Activated CD4-positive, alpha-beta T cell treated with anti-CD3 and anti-CD28 coated beads for 36 hours (primary cell): ENCODE data around the gene RENBP. TPM values are rescaled to one million over a fixed set of nuclear protein-coding genes. Genes with fewer than 3 reads are reported as not detected.
A peak's percentile ranks its signal among the peaks of the same experiment; 100 is the strongest.

Source experiments
- ATAC-seq: fragments of 200-7000 bp; cut with Tn5 transposase; one replicate; pipeline ENCODE4 v1.10.0; 2021; ENCODE audit warnings: mild to moderate bottlenecking, moderate library complexity
- CTCF ChIA-PET: fragments of 350-600 bp; sonication (Branson Sonifier 250); formaldehyde crosslinking; loops from one replicate; lab custom pipeline; 2021; ENCODE audit warnings: antibody characterized with exemption; lab: Charles Lee
- POLR2A ChIA-PET: fragments of 350-600 bp; sonication (Branson Sonifier 250); formaldehyde crosslinking; loops from one replicate; lab custom pipeline; 2021; ENCODE audit warnings: antibody characterized with exemption, inconsistent platforms; lab: Charles Lee
- DNase-seq: peaks from one replicate; pipeline ENCODE4 v3.0.0-alpha.2; 2020
- H3K27ac Mint-ChIP-seq: one replicate; pipeline ENCODE4 v1.8.0; 2021; ENCODE audit warnings: mixed read lengths
- H3K27me3 Mint-ChIP-seq: one replicate; pipeline ENCODE4 v1.8.0; 2021; ENCODE audit warnings: mixed read lengths
- H3K36me3 Mint-ChIP-seq: one replicate; pipeline ENCODE4 v1.8.0; 2021; ENCODE audit warnings: low read depth, mixed read lengths
- H3K4me1 Mint-ChIP-seq: one replicate; pipeline ENCODE4 v1.8.0; 2021; ENCODE audit warnings: mixed read lengths
- H3K4me3 Mint-ChIP-seq: one replicate; pipeline ENCODE4 v1.8.0; 2021; ENCODE audit warnings: mild to moderate bottlenecking, moderate library complexity, mixed read lengths
- H3K9me3 Mint-ChIP-seq: one replicate; pipeline ENCODE4 v1.8.0; 2021; ENCODE audit warnings: low read depth, mixed read lengths
- intact Hi-C, 2 experiments: fragments of 100-400 bp; cut with DNase I in 1 of 2; cut with micrococcal nuclease in 1 of 2; formaldehyde crosslinking; loops; one replicate each; pipeline versions ENCODE4 v1.14.2 to v1.15.1; 2022 to 2024; cut with DNase I, micrococcal nuclease
- total RNA-seq, 2 experiments: library from RNA; stranded (reverse); gene quantifications; one replicate each; pipeline ENCODE4 v1.2.3, GENCODE V29; 2021

The RENBP gene
- total RNA-seq, 2 experiments from 2014 or later: 6.0 to 8.1 TPM

DNA sequence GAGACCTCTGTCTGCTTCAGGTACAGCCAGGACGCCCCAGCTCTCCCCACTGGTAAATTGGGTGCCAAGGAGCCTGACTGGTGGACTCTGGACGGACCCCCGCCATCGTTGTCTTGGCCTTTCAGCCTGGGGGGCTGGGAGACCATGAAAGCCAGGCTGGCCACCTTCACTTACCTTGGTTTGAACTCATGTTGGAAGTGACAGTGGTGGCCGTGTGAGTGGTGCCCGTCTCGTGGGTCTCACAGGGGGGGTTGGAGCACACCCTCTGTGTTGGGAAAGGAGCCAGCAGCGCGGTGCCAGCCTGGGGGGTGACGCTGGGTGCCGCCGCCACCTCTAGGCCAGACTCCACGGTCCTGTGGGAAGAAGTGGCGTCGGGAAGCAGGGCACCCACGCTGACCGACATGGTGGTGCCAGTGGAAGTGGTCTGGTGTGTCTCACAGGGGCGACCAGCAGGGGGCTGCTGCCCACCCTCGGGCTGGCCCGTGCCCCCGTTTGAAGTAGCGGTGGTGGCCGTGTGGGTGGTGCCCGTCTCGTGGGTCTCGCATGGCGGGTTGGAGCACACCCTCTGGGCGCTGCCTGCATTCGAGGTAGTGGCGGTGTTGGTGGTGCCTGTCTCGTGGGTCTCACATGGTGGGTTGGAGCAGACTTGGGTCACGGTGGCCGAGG lies 9.6 kb upstream of the RENBP start:
- H3K36me3 Mint-ChIP-seq: peaks cover 44% of the 10 kb centered on the region
- no peak for DNase-seq

DNA sequence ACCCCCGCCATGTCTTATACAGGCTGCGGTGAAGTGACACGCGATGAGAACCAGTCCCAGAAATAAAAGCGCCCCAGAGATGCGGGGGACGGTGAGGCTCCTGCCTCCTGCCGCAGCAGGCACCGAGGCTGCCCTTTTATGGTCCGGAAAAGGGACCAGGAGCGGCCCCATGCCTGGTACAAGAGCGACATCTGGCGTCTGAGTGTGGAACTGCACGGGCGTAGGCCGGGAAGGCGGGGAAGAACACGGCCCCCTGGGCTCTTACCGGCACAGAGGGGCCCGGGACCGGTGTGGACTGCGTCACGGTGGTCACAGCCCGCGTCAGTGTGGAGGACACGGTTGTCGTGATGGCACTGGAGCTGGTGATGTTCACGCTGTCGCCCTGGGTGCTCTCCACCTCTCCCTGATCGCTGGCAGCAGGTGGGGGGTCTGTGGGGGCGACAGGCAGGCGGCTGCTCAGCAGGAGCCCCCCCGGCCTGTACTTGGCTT lies 8.9 kb upstream of the RENBP start:
- POLR2A ChIA-PET: interaction anchor here (1.0 kb wide), 1 partner anchor 13 kb away, joined by 5 read pairs; no protein-coding TSS in a partner anchor

More for the DNA sequence above, 9.6 kb upstream of the RENBP start:
- H3K4me3 Mint-ChIP-seq: no peak overlapping the region
- CTCF ChIA-PET: interaction anchor here (1.0 kb wide), 1 partner anchor 28 kb away, joined by 3 read pairs; the partner anchor contains the start of gene ARHGAP4
- POLR2A ChIA-PET: interaction anchor here (0.5 kb wide), 1 partner anchor 146 kb away, joined by 3 read pairs; no protein-coding TSS in a partner anchor
- no peaks in the 10 kb centered on the region for H3K27me3 Mint-ChIP-seq
- no peaks in the 10 kb centered on the region for H3K9me3 Mint-ChIP-seq
- ATAC-seq: no peak
- intact Hi-C loops: loop anchor here in 1 of 2 experiments (1.0 kb wide), 2 partner anchors 30 to 190 kb away; partner anchors contain the start of gene PLXNB3
- H3K27ac Mint-ChIP-seq: no peak overlapping the region
- H3K4me1 Mint-ChIP-seq: peaks cover 10% of the 10 kb centered on the region

DNA sequence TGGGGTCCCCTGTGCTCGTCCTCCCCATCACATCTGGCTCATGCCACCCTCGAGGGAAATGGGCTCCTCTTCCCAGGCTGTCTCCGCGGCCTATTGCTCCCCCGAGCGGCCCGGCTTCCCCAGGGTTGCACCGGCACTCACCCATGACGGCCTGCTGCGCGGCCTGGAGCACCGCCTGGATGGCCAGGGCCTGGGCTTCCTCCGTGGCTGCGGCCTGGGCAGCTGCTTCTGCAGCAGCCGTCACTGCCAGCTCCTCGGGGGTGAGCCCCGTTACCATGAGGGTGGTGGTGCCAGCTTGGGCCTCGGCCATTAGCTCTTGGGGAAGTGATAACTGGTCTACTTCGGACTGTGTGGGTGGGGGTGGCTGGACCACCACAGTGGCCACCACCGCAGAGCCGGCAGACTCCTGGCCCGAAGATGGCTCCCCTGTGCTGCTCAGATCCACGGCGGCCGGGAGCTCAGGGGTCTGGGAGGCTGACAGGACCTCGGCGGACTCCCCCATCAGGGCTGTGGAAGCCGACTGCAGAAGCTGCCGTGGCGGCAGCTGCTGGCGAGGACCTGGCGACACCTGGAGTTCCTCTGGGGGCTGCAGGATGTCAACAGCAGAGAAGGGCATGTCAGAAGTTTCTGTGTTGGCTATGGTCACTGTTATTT lies 8.1 kb upstream of the RENBP start:
- ChIA-PET CTCF (interaction anchor here (0.5 to 1.1 kb wide), 4 partner anchors 10 to 61 kb away, joined by 3 to 5 read pairs (median 3); no protein-coding TSS in a partner anchor), POLR2A (interaction anchor here (1.0 kb wide), 1 partner anchor 14 kb away, joined by 5 read pairs; no protein-coding TSS in a partner anchor)
- Mint-ChIP-seq H3K9me3 (no peaks in the 10 kb centered on the region), H3K36me3 (peaks cover 40% of the 10 kb centered on the region), H3K4me3 (no peak overlapping the region), H3K27ac (peak overlapping the region; percentile 70), H3K27me3 (no peaks in the 10 kb centered on the region), H3K4me1 (peaks cover 15% of the 10 kb centered on the region)
- intact Hi-C loops: loop anchor here in 1 of 2 experiments (1.0 kb wide), 2 partner anchors 28 to 188 kb away; partner anchors contain the start of gene PLXNB3
- no peak for ATAC-seq
- no peak for DNase-seq

More for the DNA sequence above, 8.9 kb upstream of the RENBP start:
- no peaks in the 10 kb centered on the region for H3K9me3 Mint-ChIP-seq
- ATAC-seq: peak; percentile 76
- DNase-seq: peak; percentile 87
- no peaks in the 10 kb centered on the region for H3K27me3 Mint-ChIP-seq
- H3K4me3 Mint-ChIP-seq: no peak overlapping the region
- peaks cover 10% of the 10 kb centered on the region for H3K4me1 Mint-ChIP-seq
- H3K36me3 Mint-ChIP-seq: peaks cover 43% of the 10 kb centered on the region
- CTCF ChIA-PET: interaction anchor here (1.0 kb wide), 1 partner anchor 27 kb away, joined by 3 read pairs; the partner anchor contains the start of gene ARHGAP4
- intact Hi-C loops: loop anchor here in 1 of 2 experiments (1.0 kb wide), 2 partner anchors 29 to 189 kb away; partner anchors contain the start of gene PLXNB3
- peak overlapping the region; percentile 70 for H3K27ac Mint-ChIP-seq

DNA sequence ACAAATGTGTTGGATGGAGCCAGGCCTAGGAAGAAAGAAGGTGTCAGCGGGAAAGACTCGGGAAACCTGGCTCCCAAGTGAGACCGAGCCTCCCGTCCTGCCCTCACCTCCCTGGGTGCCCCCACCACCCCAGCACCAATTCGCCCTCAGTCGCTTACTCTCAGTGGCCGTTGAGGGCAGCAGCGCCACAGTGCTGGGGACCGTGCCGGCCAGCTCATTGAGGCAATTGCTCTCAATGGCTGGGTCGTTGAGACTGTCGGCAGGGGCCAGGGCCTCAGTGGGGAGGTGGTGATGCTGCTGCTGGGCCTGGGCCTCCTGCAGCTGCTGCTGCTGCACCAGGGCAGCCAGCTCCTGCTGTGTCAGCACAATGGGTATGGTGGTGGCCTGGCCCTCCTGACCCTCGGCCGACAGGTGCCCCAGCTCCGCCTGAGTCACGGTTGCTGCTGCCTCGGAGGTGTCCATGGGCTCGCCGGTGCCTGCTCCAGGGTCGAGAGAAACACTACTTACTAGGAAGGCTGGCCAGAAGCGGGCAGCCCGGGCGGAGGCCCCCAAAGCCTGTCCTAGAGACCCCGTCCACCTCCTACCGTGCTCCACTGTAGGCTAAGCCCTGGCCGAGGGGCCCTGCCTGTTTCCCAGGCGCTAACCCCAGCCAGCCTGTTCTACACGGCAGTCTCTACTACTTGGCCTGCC lies 7.4 kb upstream of the RENBP start:
- POLR2A ChIA-PET: no interaction called here
- ATAC-seq: no peak
- H3K27ac Mint-ChIP-seq: no peak overlapping the region

DNA sequence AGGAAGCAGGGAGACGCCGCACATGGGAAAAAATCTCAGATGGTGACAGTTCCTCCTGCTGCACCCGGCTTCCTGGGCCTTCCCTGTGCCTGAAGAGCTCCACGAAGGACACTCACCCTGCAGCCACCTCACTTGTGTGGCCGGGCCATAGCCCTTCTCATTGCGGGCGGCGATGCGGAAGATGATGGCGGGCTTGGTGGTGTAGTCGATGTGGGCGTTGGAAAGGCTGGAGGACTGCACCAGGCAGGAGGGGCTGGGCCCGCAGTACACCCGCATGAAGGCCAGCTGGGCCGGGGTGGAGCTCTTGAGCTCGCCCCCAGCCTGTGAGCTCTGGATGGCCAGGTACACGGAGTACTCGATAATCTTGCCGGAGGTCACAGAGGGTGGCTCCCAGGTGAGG lies 5.7 kb upstream of the RENBP start:
- POLR2A ChIA-PET: interaction anchor here (0.6 kb wide), 1 partner anchor 13 kb away, joined by 4 read pairs; no protein-coding TSS in a partner anchor
- Mint-ChIP-seq H3K9me3 (no peaks in the 10 kb centered on the region), H3K4me3 (no peak overlapping the region), H3K4me1 (peaks cover 18% of the 10 kb centered on the region), H3K36me3 (peaks cover 38% of the 10 kb centered on the region), H3K27ac (no peak overlapping the region), H3K27me3 (no peaks in the 10 kb centered on the region)
- no peak for DNase-seq
- intact Hi-C loops: no loop called here
- no peak for ATAC-seq
- CTCF ChIA-PET: interaction anchor here (1.2 to 2.9 kb wide), 5 partner anchors 10 to 187 kb away, joined by 3 to 12 read pairs (median 8); partner anchors contain the start of gene PLXNB3

More for the DNA sequence above, 7.4 kb upstream of the RENBP start:
- intact Hi-C loops: no loop called here
- Mint-ChIP-seq H3K36me3 (peaks cover 40% of the 10 kb centered on the region), H3K9me3 (no peaks in the 10 kb centered on the region), H3K4me1 (peaks cover 18% of the 10 kb centered on the region), H3K27me3 (no peaks in the 10 kb centered on the region), H3K4me3 (no peak overlapping the region)
- CTCF ChIA-PET: interaction anchor here (0.8 to 1.1 kb wide), 3 partner anchors 11 to 27 kb away, joined by 3 to 5 read pairs (median 4); no protein-coding TSS in a partner anchor
- DNase-seq: no peak

DNA sequence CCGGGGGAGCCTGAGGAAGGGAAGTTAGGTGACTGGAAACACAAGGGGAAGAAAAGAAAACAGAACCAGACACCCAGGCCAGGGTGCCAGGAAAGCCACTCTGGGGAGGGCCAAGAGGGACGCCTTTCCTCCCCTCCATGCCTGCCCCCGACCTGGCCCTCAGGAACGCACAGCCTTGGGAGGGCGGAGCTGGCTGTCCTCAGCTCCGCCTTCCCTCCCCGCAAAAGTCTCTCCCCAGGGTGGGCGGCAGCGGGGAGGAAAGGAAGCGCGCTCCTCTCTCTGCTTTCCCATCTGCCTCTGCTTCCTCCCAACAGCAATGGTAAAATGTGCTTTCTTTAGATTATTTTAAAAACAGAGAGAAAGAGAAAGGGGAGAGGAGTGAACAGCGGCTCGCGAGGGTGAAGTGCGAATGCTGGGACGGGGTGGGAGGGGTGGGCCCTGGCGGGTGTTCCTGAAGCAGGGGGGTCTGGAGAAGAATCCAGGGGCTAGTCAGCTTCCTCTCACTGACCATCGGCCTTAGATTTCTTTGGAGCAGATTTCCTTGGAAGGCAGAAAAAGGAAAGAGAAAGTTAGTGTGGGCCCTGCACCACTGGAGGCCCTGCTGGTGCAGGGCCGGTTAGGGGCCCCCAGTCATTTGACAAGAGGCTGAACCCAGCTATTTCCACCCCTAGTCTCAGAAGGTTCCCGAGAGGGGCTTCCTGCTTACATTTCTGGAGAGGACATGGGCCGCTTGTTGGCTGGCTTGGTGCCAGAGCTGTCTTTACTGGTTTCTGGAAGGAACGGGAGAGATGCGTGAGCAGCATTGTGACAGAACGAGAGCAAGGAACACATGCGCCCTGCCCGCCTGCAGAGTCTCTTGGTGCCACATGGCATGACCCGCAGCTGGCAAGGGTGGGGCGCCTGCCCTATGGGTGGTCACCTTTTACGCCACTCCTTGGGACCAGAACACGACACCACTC lies 4.7 kb upstream of the RENBP start:
- Mint-ChIP-seq H3K27me3 (no peaks in the 10 kb centered on the region), H3K4me3 (no peak overlapping the region), H3K9me3 (no peaks in the 10 kb centered on the region), H3K36me3 (peaks cover 33% of the 10 kb centered on the region), H3K4me1 (peaks cover 18% of the 10 kb centered on the region), H3K27ac (peak overlapping the region; percentile 69)
- CTCF ChIA-PET: interaction anchor here (0.9 to 2.9 kb wide), 6 partner anchors 9 to 186 kb away, joined by 3 to 19 read pairs (median 10); partner anchors contain the start of gene HCFC1
- POLR2A ChIA-PET: no interaction called here
- ATAC-seq (no peak), DNase-seq (no peak)
- intact Hi-C loops: loop anchor here in 1 of 2 experiments (5.0 kb wide), 1 partner anchor 187 kb away; the partner anchor contains the start of gene PLXNB3

DNA sequence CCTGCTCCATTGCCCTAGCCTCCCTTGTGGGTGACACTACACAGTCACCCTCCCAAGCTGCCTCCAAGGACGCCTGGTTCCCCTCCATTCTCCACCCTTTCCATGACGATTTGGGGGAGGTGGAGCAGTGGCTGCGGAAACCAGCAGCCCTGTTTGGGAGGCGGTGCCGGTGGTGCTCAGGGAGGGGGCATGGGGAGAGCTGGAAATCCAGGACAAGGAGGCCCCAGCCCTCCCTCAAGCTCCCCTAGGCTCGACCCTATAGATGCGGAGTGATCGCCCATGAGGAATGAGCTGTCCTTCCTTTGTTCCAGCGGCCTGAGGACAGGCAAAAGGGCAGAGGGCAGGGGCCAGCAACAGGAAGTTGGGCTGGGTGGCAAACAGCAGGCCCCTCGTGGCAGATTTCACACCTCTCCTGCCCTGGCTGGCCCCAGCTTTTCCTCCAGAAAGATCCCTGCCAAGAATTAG lies 3.6 kb upstream of the RENBP start:
- DNase-seq (no peak), ATAC-seq (no peak)
- peaks cover 27% of the 10 kb centered on the region for H3K36me3 Mint-ChIP-seq
- peaks cover 16% of the 10 kb centered on the region for H3K4me1 Mint-ChIP-seq
- H3K9me3 Mint-ChIP-seq: no peaks in the 10 kb centered on the region
- H3K27me3 Mint-ChIP-seq: no peaks in the 10 kb centered on the region
- no peak overlapping the region for H3K4me3 Mint-ChIP-seq
- H3K27ac Mint-ChIP-seq: peak overlapping the region; percentile 87
- POLR2A ChIA-PET: no interaction called here
- intact Hi-C loops: loop anchor here in 1 of 2 experiments (5.0 kb wide), 1 partner anchor 186 kb away; the partner anchor contains the start of gene PLXNB3
- CTCF ChIA-PET: interaction anchor here (0.7 to 2.4 kb wide), 7 partner anchors 13 to 37 kb away, joined by 3 to 19 read pairs (median 8); partner anchors contain the start of genes HCFC1 and NAA10

DNA sequence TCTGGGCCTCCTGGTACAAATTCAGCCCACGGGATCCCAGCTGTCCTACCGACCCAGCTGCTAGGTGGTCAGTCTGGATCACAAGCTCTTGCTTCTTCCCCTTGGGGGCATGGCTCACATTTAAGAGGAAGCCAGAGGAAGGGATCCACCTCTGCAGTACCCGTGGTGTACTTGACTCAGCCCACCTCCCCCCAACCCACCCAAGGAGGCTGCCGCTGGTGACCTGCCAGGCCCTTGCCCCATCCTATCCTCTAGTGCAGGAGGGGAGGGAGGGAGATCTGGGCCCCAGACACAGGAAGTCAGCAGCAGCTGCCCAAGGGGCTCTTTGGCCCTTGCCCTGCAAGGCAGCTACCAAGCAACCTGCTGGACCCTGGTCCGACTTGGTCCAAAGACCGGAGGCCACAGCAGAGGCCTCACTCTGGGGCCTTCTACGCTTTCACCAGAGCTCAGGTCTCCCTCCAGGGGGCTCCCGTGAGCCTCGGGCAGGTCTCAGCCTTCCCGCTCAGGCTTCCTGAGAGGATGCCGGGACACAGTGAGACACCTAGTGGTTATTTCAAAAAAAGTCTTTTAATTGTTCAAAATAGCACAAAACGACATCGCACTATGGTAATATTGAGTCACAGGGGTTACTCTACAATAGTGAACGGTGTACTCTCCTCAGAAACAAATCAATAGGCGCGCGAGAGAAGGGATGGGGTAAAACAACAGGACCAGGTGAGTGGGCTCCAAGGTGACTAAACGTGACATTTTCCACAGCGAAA lies 2.7 kb upstream of the RENBP start:
- H3K4me3 Mint-ChIP-seq: no peak overlapping the region
- H3K9me3 Mint-ChIP-seq: no peaks in the 10 kb centered on the region
- H3K27ac Mint-ChIP-seq: peak overlapping the region; percentile 87
- no peaks in the 10 kb centered on the region for H3K27me3 Mint-ChIP-seq
- intact Hi-C loops: loop anchor here (1.0 to 5.0 kb wide), 5 partner anchors 12 to 185 kb away; partner anchors contain the start of genes PLXNB3 (in 2 of the 2) and NAA10 (in 1 of the 2)
- ChIA-PET POLR2A (interaction anchor here (0.6 to 1.0 kb wide), 3 partner anchors 10 to 22 kb away, joined by 3 read pairs; no protein-coding TSS in a partner anchor), CTCF (interaction anchor here (0.7 to 2.4 kb wide), 9 partner anchors 9 to 27 kb away, joined by 3 to 19 read pairs (median 6); partner anchors contain the start of gene NAA10)
- peaks cover 25% of the 10 kb centered on the region for H3K36me3 Mint-ChIP-seq
- peaks cover 14% of the 10 kb centered on the region for H3K4me1 Mint-ChIP-seq
- ATAC-seq (peak; percentile 87), DNase-seq (peak; percentile 89)
